GM23338 (cell line): ENCODE measurements around the gene PTPN5. TPM values are rescaled to one million over a fixed set of nuclear protein-coding genes. Genes with fewer than 3 reads are reported as not detected.

Experiments
- ATAC-seq: fragments of 200-7000 bp; cut with Tn5 transposase; 3 replicates; pipeline ENCODE4 v1.9.1; 2020
- DNase-seq: peaks from one replicate; pipeline ENCODE4 v3.0.0-alpha.2; 2015; ENCODE audit warnings: low spot score
- H2AFZ ChIP-seq: fragments of 200-600 bp; sonication (generic); 2 replicates; pipeline ENCODE4 v1.8.0; 2016; ENCODE audit warnings: antibody characterized with exemption, mild to moderate bottlenecking, moderate library complexity
- H3F3A ChIP-seq: fragments of 200-600 bp; sonication (generic); replicated peaks from 2 replicates; pipeline ENCODE4 v1.8.0; 2017; ENCODE audit warnings: antibody characterized with exemption, mixed run types, low read depth
- H3K27ac ChIP-seq: fragments of 200-600 bp; sonication (generic); 2 replicates; pipeline ENCODE4 v1.6.1; 2016; ENCODE audit warnings: low read depth
- H3K27me3 ChIP-seq: fragments of 200-600 bp; sonication (generic); 2 replicates; pipeline ENCODE4 v1.8.0; 2016; ENCODE audit warnings: mild to moderate bottlenecking, mixed run types, moderate library complexity; ENCODE audit not compliant: insufficient read depth
- H3K36me3 ChIP-seq: fragments of 200-600 bp; sonication (generic); 2 replicates; pipeline ENCODE4 v1.8.0; 2016; ENCODE audit warnings: mild to moderate bottlenecking; ENCODE audit not compliant: insufficient read depth
- H3K4me1 ChIP-seq: fragments of 200-600 bp; sonication (generic); 2 replicates; pipeline ENCODE4 v1.8.0; 2016; ENCODE audit warnings: mild to moderate bottlenecking, moderate library complexity; ENCODE audit not compliant: insufficient read depth
- H3K4me2 ChIP-seq: fragments of 200-600 bp; sonication (generic); 2 replicates; pipeline ENCODE4 v1.7.1; 2017; ENCODE audit warnings: mixed run types
- H3K4me3 ChIP-seq: fragments of 200-600 bp; sonication (generic); 2 replicates; pipeline ENCODE4 v1.6.1; 2016; ENCODE audit warnings: mixed run types
- H3K79me2 ChIP-seq: fragments of 200-600 bp; sonication (generic); replicated peaks from 2 replicates; pipeline ENCODE4 v1.8.0; 2017; ENCODE audit warnings: mild to moderate bottlenecking; ENCODE audit not compliant: insufficient read depth
- H3K9me2 ChIP-seq: fragments of 200-600 bp; sonication (generic); 2 replicates; pipeline ENCODE4 v1.8.0; 2017; ENCODE audit not compliant: insufficient read depth
- H4K20me1 ChIP-seq: fragments of 200-600 bp; sonication (generic); replicated peaks from 2 replicates; pipeline ENCODE4 v1.8.0; 2017; ENCODE audit warnings: mild to moderate bottlenecking; ENCODE audit not compliant: insufficient read depth
- H3K27ac Mint-ChIP-seq: 2 replicates; pipeline ENCODE4 v1.8.0; 2020; ENCODE audit warnings: inconsistent platforms, mild to moderate bottlenecking, moderate library complexity, mixed read lengths
- H3K27me3 Mint-ChIP-seq: 3 replicates; pipeline ENCODE4 v1.8.0; 2022; ENCODE audit warnings: low read depth, mild to moderate bottlenecking, moderate library complexity, mixed read lengths, inconsistent platforms; ENCODE audit not compliant: insufficient read depth, poor library complexity
- H3K36me3 Mint-ChIP-seq: 3 replicates; pipeline ENCODE4 v1.8.0; 2021; ENCODE audit warnings: low read depth, mild to moderate bottlenecking, inconsistent platforms, moderate library complexity, mixed read lengths
- H3K4me1 Mint-ChIP-seq: 3 replicates; pipeline ENCODE4 v1.8.0; 2020; ENCODE audit warnings: mild to moderate bottlenecking, inconsistent platforms, mixed read lengths
- H3K4me3 Mint-ChIP-seq: 3 replicates; pipeline ENCODE4 v1.8.0; 2021; ENCODE audit warnings: moderate library complexity, mild to moderate bottlenecking, inconsistent platforms, mixed read lengths
- H3K9me3 Mint-ChIP-seq: 3 replicates; pipeline ENCODE4 v1.8.0; 2020; ENCODE audit warnings: moderate library complexity, mild to moderate bottlenecking, inconsistent platforms, mixed read lengths
- CREB1 ChIP-seq: fragments of 250-450 bp; sonication (Bioruptor Pico); IDR thresholded peaks from 2 replicates; pipeline ENCODE4 v1.5.0; 2020; ENCODE audit warnings: low read depth, mild to moderate bottlenecking, moderate library complexity
- CTCF ChIP-seq, 2 experiments: fragments of 200-600 bp in 1 of 2; sonication (generic) in 1 of 2; conservative IDR thresholded peaks; 2 replicates each; pipeline versions ENCODE4 v1.5.1 to v1.6.1; 2016 to 2017; ENCODE audit warnings: antibody characterized with exemption in 2 of 2, low read depth in 2 of 2, mild to moderate bottlenecking in 2 of 2, moderate library complexity in 1 of 2
- EZH2phosphoT487 ChIP-seq: fragments of 200-600 bp; sonication (generic); IDR thresholded peaks from one replicate; pipeline ENCODE4 v1.8.1; 2018; ENCODE audit warnings: antibody characterized with exemption; ENCODE audit not compliant: unreplicated experiment
- POLR2AphosphoS5 ChIP-seq: IDR thresholded peaks from 2 replicates; pipeline ENCODE4 v1.6.1; 2016; ENCODE audit warnings: antibody characterized with exemption, low read depth
- STAT1 ChIP-seq: IDR thresholded peaks from one replicate; pipeline ENCODE4 v1.6.1; 2016; ENCODE audit warnings: antibody characterized with exemption; ENCODE audit not compliant: unreplicated experiment
- ZNF462 ChIP-seq: fragments of 250-450 bp; sonication (Bioruptor Pico); IDR thresholded peaks from 2 replicates; pipeline ENCODE4 v1.5.0; 2020; ENCODE audit warnings: mild to moderate bottlenecking, moderate library complexity
- polyA plus RNA-seq: library from polyadenylated mRNA; unstranded; fragments of >200 nt; fragmentation: Nextera tagmentation; extraction: Ambion mirVana; gene quantifications from 2 replicates; pipeline ENCODE4 v1.2.1, GENCODE V29; 2016
- total RNA-seq: library from RNA; depleted of rRNA; stranded (reverse); fragments of >200 nt; shearing (Covaris generic); gene quantifications from 2 replicates; pipeline ENCODE4 v1.2.3, GENCODE V29; 2014

The PTPN5 gene
- total and polyA plus RNA-seq, 2 experiments from 2014 or later = 3.7 to 5.7 TPM

GRCh38 chr11:18804199-18804999 lies 12.8 kb upstream of the PTPN5 start (continued):
- TF ChIP-seq ZNF462 = no peak
- TF ChIP-seq EZH2phosphoT487 = no peak
- no peak for TF ChIP-seq POLR2AphosphoS5

GRCh38 chr11:18802381-18803257 lies 11.0 kb upstream of the PTPN5 start:
- no peaks in the 10 kb centered on the region for H3K79me2 ChIP-seq
- peaks cover 3% of the 10 kb centered on the region for H3K27me3 Mint-ChIP-seq
- H3K27me3 ChIP-seq = no peaks in the 10 kb centered on the region
- no peak overlapping the region for H3K27ac Mint-ChIP-seq
- H3K27ac ChIP-seq = no peak overlapping the region
- no peaks in the 10 kb centered on the region for H3F3A ChIP-seq
- TF ChIP-seq CTCF (conservative IDR thresholded peaks at IDR 0.05; ENCODE audit: low read depth in 2 of 2) (peak; percentile 78 to 80), CREB1 (CRISPR knock-in tag) (peak; percentile 79), STAT1 (no peak)
- no peaks in the 10 kb centered on the region for H3K9me2 ChIP-seq
- H4K20me1 ChIP-seq = 0 out of 2 replicates have a peak, but pooled peaks cover 3% of the 10 kb centered on the region
- no peak overlapping the region for H3K4me3 Mint-ChIP-seq
- no peak overlapping the region for H3K4me3 ChIP-seq
- DNase-seq (peak; percentile 93), ATAC-seq (peak; percentile 85)
- H3K9me3 Mint-ChIP-seq = no peaks in the 10 kb centered on the region
- H3K4me2 ChIP-seq = no peak overlapping the region
- no peak overlapping the region for H2AFZ ChIP-seq
- H3K4me1 ChIP-seq = no peaks in the 10 kb centered on the region
- no peaks in the 10 kb centered on the region for H3K36me3 Mint-ChIP-seq
- peaks cover 3% of the 10 kb centered on the region; the same call in 2 of the 3 replicates for H3K4me1 Mint-ChIP-seq
- no peaks in the 10 kb centered on the region for H3K36me3 ChIP-seq
